ENCODE results near the gene PACSIN1.

GRCh38 chr6:34574647-34575293 lies 108.9 kb downstream of the PACSIN1 start:
- TF ChIP-seq CTCF (tag by site-specific recombination; IDR thresholded peaks at IDR 0.05): no peak
- no peak for TF ChIP-seq ZNF654 (tag by site-specific recombination; IDR thresholded peaks at IDR 0.05; ENCODE audit: low read depth)
- no peak for TF ChIP-seq YY1 (tag by site-specific recombination; IDR thresholded peaks at IDR 0.05)
- TF ChIP-seq, protein P1, sequence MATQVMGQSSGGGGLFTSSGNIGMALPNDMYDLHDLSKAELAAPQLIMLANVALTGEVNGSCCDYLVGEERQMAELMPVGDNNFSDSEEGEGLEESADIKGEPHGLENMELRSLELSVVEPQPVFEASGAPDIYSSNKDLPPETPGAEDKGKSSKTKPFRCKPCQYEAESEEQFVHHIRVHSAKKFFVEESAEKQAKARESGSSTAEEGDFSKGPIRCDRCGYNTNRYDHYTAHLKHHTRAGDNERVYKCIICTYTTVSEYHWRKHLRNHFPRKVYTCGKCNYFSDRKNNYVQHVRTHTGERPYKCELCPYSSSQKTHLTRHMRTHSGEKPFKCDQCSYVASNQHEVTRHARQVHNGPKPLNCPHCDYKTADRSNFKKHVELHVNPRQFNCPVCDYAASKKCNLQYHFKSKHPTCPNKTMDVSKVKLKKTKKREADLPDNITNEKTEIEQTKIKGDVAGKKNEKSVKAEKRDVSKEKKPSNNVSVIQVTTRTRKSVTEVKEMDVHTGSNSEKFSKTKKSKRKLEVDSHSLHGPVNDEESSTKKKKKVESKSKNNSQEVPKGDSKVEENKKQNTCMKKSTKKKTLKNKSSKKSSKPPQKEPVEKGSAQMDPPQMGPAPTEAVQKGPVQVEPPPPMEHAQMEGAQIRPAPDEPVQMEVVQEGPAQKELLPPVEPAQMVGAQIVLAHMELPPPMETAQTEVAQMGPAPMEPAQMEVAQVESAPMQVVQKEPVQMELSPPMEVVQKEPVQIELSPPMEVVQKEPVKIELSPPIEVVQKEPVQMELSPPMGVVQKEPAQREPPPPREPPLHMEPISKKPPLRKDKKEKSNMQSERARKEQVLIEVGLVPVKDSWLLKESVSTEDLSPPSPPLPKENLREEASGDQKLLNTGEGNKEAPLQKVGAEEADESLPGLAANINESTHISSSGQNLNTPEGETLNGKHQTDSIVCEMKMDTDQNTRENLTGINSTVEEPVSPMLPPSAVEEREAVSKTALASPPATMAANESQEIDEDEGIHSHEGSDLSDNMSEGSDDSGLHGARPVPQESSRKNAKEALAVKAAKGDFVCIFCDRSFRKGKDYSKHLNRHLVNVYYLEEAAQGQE (tag by site-specific recombination; IDR thresholded peaks at IDR 0.05): no peak
- TF ChIP-seq, protein P2, sequence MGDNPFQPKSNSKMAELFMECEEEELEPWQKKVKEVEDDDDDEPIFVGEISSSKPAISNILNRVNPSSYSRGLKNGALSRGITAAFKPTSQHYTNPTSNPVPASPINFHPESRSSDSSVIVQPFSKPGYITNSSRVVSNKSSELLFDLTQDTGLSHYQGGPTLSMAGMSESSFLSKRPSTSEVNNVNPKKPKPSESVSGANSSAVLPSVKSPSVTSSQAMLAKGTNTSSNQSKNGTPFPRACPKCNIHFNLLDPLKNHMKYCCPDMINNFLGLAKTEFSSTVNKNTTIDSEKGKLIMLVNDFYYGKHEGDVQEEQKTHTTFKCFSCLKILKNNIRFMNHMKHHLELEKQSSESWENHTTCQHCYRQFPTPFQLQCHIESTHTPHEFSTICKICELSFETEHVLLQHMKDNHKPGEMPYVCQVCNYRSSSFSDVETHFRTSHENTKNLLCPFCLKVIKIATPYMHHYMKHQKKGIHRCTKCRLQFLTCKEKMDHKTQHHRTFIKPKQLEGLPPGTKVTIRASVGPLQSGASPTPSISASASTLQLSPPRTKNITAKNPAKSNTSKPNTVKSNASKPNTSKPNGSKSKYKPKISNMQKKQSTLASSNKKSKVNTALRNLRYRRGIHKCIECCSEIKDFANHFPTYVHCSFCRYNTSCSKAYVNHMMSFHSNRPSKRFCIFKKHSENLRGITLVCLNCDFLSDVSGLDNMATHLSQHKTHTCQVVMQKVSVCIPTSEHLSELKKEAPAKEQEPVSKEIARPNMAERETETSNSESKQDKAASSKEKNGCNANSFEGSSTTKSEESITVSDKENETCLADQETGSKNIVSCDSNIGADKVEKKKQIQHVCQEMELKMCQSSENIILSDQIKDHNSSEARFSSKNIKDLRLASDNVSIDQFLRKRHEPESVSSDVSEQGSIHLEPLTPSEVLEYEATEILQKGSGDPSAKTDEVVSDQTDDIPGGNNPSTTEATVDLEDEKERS (tag by site-specific recombination; IDR thresholded peaks at IDR 0.05): no peak
- TF ChIP-seq, protein P3, sequence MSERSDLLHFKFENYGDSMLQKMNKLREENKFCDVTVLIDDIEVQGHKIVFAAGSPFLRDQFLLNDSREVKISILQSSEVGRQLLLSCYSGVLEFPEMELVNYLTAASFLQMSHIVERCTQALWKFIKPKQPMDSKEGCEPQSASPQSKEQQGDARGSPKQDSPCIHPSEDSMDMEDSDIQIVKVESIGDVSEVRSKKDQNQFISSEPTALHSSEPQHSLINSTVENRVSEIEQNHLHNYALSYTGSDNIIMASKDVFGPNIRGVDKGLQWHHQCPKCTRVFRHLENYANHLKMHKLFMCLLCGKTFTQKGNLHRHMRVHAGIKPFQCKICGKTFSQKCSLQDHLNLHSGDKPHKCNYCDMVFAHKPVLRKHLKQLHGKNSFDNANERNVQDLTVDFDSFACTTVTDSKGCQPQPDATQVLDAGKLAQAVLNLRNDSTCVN (tag by site-specific recombination; optimal IDR thresholded peaks at IDR 0.05): no peak
- TF ChIP-seq MEIS1 (CRISPR knock-in tag; IDR thresholded peaks at IDR 0.05; ENCODE audit: borderline replicate concordance): no peak

Measured in HEK293 (cell line).